ENCODE measurements around the gene CELF4.

The CELF4 gene

DNA sequence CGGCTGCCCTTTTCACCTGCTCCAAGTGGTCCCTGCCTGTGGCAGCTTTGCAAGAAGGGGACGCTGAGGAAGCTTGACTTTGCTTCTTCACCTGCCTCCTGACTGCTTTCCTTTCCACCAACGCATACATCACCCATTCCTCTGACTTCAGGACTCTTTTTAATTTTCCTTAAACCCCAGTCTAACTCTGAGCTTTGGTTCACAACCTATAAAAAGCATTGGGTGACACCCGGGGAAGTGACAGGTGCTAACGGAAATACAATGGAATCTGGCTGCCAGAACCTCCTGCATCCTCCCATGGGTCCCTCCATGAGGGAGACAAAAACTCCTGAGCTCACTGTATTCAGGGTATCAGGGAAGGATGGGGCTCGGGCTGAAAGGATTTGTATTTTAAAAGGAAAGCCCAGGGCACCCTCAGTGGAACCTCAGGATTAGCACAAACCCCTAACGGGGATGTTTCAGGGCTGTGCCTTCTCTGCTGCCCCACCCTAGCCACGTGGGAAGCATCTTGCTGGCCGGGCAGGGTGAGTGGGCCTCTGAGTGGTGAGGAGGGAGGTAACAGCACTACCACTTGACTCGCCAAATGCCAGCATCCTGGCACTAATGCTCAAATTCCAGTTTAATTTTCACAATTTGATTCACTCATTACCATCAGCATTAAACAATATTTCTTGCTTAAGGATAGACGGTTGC, 284.8 kb downstream of the CELF4 start:
- Histone ChIP-seq H3K27me3 (ENCODE audit: insufficient read depth, low read depth, severe bottlenecking) (no peaks in the 10 kb centered on the region), H3K9me3 (ENCODE audit: severe bottlenecking) (no peaks in the 10 kb centered on the region), H3K27ac (no peak overlapping the region), H3K36me3 (no peaks in the 10 kb centered on the region), H3K4me3 (ENCODE audit: low read depth, low read length) (no peak overlapping the region)
- TF ChIP-seq, protein P1, sequence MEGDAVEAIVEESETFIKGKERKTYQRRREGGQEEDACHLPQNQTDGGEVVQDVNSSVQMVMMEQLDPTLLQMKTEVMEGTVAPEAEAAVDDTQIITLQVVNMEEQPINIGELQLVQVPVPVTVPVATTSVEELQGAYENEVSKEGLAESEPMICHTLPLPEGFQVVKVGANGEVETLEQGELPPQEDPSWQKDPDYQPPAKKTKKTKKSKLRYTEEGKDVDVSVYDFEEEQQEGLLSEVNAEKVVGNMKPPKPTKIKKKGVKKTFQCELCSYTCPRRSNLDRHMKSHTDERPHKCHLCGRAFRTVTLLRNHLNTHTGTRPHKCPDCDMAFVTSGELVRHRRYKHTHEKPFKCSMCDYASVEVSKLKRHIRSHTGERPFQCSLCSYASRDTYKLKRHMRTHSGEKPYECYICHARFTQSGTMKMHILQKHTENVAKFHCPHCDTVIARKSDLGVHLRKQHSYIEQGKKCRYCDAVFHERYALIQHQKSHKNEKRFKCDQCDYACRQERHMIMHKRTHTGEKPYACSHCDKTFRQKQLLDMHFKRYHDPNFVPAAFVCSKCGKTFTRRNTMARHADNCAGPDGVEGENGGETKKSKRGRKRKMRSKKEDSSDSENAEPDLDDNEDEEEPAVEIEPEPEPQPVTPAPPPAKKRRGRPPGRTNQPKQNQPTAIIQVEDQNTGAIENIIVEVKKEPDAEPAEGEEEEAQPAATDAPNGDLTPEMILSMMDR (IDR thresholded peaks at IDR 0.05; ENCODE audit: low read depth, low read length), result no peak
- no peak for DNase-seq

DNA sequence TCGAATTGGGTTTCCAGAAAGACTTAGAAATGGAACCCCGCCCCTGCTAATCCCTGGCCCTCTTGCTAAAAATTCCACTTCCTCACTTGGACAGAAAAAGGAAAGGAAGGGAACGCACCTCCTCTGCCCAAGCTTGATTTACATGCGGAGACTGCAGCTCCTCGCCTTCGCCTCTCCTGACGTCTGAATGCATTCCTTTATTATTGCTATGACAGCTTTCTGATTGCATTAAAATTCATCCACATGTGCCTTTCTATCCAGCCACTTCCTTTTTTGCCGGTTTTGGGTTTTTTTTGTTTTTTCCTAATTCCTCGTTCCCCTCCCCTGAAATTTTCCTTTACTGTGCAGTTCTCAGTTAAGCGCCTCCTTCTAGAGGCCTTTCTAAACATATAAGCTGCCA, 287.8 kb downstream of the CELF4 start:
- Histone ChIP-seq H3K27ac (no peak overlapping the region), H3K9me3 (ENCODE audit: severe bottlenecking) (no peaks in the 10 kb centered on the region), H3K27me3 (ENCODE audit: insufficient read depth, low read depth, severe bottlenecking) (no peaks in the 10 kb centered on the region), H3K4me3 (ENCODE audit: low read depth, low read length) (no peak overlapping the region), H3K36me3 (no peaks in the 10 kb centered on the region)
- TF ChIP-seq, protein P1 (IDR thresholded peaks at IDR 0.05; ENCODE audit: low read depth, low read length), result no peak
- no peak for DNase-seq

DNA sequence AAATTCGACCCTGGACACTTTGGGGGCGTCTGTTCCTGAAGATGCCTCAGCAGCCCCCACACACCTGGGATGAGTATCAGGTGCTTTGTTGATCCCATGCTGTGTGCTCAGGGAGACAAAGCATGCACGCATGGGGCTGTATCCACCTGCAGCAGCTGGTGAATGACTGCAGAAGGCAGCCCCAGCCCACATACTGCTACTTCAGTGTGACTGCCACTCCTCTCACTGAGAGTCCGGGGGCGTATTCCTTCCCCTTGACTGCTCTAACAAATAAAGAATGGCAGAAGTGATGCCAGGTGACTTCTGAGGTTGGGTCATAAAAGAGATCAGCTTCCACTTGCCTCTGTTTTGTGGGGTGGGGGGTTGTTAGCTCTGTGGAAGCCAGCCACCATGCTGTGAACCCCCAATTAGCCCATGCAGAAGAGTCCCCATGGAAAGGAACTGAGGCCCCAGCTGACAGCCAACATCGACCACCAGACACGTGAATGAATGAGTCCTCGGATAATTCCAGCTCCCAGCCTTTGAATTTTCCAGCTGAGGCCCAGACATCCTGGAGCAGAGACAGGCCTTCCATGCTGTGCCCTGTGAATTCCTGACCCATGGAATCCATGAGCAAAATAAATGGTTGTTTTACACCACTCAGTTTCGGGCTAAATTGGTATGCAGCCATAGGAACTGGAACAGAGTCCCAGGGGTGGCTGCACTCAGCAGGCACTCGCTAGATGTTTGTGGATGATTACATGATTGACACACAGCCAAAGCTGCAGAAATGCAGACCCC, 289.3 kb downstream of the CELF4 start:
- TF ChIP-seq, protein P1 (IDR thresholded peaks at IDR 0.05; ENCODE audit: low read depth, low read length), result no peak
- Histone ChIP-seq H3K36me3 (no peaks in the 10 kb centered on the region), H3K27me3 (ENCODE audit: insufficient read depth, low read depth, severe bottlenecking) (no peaks in the 10 kb centered on the region), H3K9me3 (ENCODE audit: severe bottlenecking) (no peaks in the 10 kb centered on the region), H3K27ac (no peak overlapping the region), H3K4me3 (ENCODE audit: low read depth, low read length) (no peak overlapping the region)
- DNase-seq, result no peak

DNA sequence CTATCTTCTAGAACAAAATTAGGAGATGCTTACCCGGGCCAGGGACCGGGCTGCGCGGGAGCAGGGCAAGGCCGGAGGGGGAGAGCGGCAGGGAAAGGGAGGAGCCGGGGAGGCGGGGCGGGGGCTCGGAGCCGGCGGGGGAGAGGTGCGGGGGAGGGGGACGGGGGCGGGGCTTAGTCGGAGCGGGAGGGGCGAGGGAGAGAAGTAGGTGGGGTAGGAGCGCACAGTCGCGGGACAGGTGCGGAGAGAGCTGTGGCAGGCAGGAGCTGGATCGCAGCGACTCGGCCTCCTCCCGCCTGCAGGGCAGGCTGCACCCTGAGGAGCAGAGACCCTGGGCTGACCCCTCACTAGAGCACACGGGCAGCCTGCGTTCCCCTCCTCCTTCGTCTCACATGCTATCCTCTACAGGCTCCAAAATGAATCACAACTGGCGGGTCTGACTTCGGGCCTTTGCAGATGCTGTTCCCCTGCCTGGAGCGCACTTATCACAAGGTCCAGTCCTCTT, 290.3 kb downstream of the CELF4 start:
- H3K9me3 ChIP-seq (ENCODE audit: severe bottlenecking), result no peaks in the 10 kb centered on the region
- no peaks in the 10 kb centered on the region for H3K36me3 ChIP-seq
- TF ChIP-seq, protein P1 (IDR thresholded peaks at IDR 0.05; ENCODE audit: low read depth, low read length), result no peak
- no peak overlapping the region for H3K27ac ChIP-seq
- H3K4me3 ChIP-seq (ENCODE audit: low read depth, low read length), result no peak overlapping the region
- no peaks in the 10 kb centered on the region for H3K27me3 ChIP-seq (ENCODE audit: insufficient read depth, low read depth, severe bottlenecking)
- DNase-seq, result no peak

DNA sequence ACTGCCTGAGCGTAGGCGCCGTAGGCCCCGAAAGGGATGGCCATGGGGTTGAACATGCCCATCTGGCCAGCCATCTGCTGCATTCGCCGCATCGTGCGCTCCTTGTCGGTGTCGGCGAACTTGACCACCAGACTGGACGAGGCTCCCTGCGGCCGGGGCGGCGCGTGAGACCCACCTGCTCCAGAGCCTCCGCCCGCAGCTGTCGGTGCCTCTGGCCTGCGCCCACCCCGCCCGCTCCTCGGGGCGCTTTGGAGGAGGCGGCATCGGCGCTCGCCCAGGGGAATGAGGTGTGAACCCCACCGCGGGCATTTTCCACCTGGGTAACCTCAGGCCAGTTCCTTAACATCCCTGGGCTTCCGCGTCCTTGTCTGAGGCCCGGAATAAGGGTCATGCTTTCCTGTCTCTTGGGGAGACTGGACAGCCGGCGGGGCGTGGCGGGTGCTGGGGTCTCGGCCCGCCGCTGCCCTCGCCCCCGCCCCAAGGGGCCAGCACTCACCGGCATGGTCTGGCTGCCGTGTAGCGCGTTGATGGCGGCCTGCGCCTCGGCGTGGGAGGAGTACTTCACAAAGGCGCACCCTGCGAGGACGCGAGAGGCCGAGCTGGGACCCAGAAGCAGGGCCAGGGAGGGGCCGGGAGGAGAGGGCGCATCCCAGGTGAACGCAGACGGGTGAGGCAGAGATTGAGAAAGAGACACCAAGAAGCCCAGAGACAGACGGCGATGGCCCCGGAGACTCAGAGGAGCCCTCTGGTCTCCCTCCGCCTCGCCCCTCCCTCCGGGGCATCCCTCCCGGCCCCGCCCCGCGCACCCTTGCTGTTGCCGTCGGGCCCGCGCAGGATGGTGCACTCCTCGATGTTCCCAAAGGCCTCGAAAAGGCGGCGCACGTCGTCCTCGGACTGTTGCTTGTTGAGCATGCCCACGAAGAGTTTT, 291.0 kb downstream of the CELF4 start:
- TF ChIP-seq, protein P1 (IDR thresholded peaks at IDR 0.05; ENCODE audit: low read depth, low read length), result no peak
- no peak overlapping the region for H3K27ac ChIP-seq
- no peak overlapping the region for H3K4me3 ChIP-seq (ENCODE audit: low read depth, low read length)
- H3K27me3 ChIP-seq (ENCODE audit: insufficient read depth, low read depth, severe bottlenecking), result no peaks in the 10 kb centered on the region
- no peaks in the 10 kb centered on the region for H3K9me3 ChIP-seq (ENCODE audit: severe bottlenecking)
- H3K36me3 ChIP-seq, result no peaks in the 10 kb centered on the region
- DNase-seq, result no peak
